SJCRH30 (cell line): ENCODE measurements around the gene EZR. TPM values are rescaled to one million over a fixed set of nuclear protein-coding genes. Genes with fewer than 3 reads are reported as not detected.

ENCODE experiments used
- DNase-seq, 2 experiments: peaks; one replicate each; pipeline ENCODE4 v3.0.0-alpha.2; 2015 to 2020
- H3K27ac ChIP-seq: fragments of 250-450 bp; sonication (Bioruptor Pico); 2 replicates; pipeline ENCODE4 v1.5.1; 2020; ENCODE audit warnings: mild to moderate bottlenecking, moderate library complexity
- H3K27me3 ChIP-seq: fragments of 250-450 bp; sonication (Bioruptor Pico); 2 replicates; pipeline ENCODE4 v1.5.1; 2020; ENCODE audit warnings: mild to moderate bottlenecking, moderate library complexity
- H3K36me3 ChIP-seq: fragments of 250-450 bp; sonication (Bioruptor Pico); 2 replicates; pipeline ENCODE4 v1.5.1; 2020; ENCODE audit warnings: mild to moderate bottlenecking, moderate library complexity
- H3K4me1 ChIP-seq: fragments of 250-450 bp; sonication (Bioruptor Pico); 2 replicates; pipeline ENCODE4 v1.5.1; 2020; ENCODE audit warnings: mild to moderate bottlenecking, moderate library complexity
- H3K4me3 ChIP-seq: fragments of 250-450 bp; sonication (Bioruptor Pico); 2 replicates; pipeline ENCODE4 v1.5.1; 2020; ENCODE audit warnings: mild to moderate bottlenecking, moderate library complexity
- H3K9me3 ChIP-seq: fragments of 250-450 bp; sonication (Bioruptor Pico); replicated peaks from 2 replicates; pipeline ENCODE4 v1.5.1; 2020; ENCODE audit warnings: mild to moderate bottlenecking, moderate library complexity
- total RNA-seq: library from RNA; depleted of rRNA; stranded (reverse); fragments of >200 nt; shearing (Covaris generic); gene quantifications from 2 replicates; pipeline ENCODE4 v1.2.3, GENCODE V29; 2014

The EZR gene
- total RNA-seq, 1 experiment from 2014 or later = 44.6 TPM

DNA sequence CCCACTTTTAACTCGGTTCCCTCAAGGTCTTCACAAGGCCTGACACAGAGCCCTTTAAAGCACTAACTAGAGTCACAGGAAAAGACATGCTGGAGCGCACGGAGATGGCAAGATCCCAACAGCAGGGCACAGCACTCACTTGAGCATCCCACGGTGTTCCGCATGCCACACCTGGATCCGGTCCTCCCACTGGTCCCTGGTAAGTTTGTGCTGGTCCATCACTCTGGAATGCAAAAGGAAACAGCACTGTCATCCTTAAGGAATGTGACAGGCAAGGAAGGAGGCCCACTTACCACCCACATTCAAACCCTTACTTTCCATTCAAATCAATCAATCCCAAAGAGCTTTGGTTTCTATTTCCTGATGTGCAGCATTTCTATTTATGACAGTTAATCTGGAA lies 34.7 kb downstream of the EZR start:
- no peak for DNase-seq
- no peaks in the 10 kb centered on the region for H3K27me3 ChIP-seq
- H3K4me3 ChIP-seq = no peak overlapping the region
- no peaks in the 10 kb centered on the region for H3K9me3 ChIP-seq
- H3K4me1 ChIP-seq = no peaks in the 10 kb centered on the region
- H3K27ac ChIP-seq = no peak overlapping the region
- peaks cover 8% of the 10 kb centered on the region; the same call in 1 of the 2 replicates for H3K36me3 ChIP-seq

DNA sequence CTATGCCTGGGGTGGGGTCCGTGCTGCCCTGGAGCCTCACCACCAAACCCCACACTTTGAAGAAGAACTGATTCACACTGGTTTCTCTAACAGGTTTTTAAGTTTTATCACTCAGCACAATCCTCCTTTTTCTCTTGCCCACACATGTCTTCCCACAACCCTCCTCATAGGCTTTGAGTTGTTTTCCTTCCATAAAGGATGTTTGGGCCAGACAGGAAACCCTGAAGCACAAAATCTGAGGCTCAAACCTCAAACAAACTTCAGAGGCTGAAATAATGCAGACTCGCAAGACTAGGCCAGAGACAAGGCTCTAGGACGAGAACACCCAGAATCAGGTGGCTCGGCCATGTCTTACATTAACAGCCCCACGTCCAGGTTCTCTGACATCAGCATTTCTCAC lies 35.3 kb downstream of the EZR start:
- H3K27ac ChIP-seq = no peak overlapping the region
- H3K9me3 ChIP-seq = no peaks in the 10 kb centered on the region
- peaks cover 10% of the 10 kb centered on the region; the same call in 1 of the 2 replicates for H3K36me3 ChIP-seq
- H3K27me3 ChIP-seq = no peaks in the 10 kb centered on the region
- H3K4me3 ChIP-seq = no peak overlapping the region
- DNase-seq = no peak
- H3K4me1 ChIP-seq = no peaks in the 10 kb centered on the region

DNA sequence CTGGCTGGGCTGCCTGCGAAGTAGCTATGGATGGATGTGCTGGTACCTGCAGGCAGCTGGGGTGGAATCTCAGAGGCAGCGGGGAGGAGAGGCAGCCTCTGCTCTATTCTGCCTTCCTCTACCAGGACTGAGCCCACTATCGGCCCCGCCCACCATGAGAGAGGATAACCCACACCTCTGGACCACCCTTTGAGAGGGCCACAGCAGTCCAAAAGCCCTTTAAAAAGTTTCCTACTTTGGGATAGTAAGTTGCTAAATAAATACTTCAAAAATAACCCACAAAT lies 36.1 kb downstream of the EZR start:
- Histone ChIP-seq H3K27ac (no peak overlapping the region), H3K4me3 (no peak overlapping the region), H3K36me3 (peaks cover 10% of the 10 kb centered on the region; the same call in 1 of the 2 replicates), H3K4me1 (no peaks in the 10 kb centered on the region), H3K9me3 (no peaks in the 10 kb centered on the region), H3K27me3 (no peaks in the 10 kb centered on the region)
- no peak for DNase-seq

DNA sequence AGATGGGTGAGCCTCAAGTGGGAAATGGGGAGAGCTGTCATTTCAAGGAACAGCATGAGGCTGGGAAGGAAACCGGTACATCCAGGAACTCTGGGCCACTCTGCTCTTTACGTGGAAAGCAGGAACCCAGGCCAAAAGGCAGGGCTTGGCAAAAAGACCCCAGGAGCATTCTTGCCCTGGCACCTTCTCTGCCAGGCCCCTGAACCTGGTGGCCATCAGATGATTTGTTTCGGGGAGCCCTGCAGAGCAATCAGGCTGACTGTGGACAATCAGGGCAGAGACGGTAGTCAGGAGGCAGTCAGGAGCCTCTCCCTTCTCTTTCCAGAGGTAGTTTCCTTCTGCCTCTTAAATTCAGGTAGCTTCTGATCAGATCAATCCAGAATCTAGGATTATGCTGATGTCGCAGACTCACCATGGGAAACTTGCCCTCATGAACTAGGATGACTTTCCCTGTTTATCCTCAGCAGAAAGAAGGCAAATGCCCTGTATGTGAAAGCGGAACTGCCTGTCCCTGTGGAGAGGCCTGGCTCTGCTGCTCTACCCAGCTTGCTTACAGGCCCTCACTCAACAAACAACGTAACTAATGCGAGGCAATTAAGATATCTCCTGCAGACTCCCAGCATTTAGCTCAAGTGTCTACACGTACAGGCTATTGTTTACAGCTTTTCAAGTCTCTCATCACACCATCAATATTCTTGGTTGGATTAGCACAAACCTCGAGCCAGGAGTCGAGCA lies 36.6 kb downstream of the EZR start:
- Histone ChIP-seq H3K27me3 (no peaks in the 10 kb centered on the region), H3K4me1 (no peaks in the 10 kb centered on the region), H3K4me3 (no peak overlapping the region), H3K9me3 (no peaks in the 10 kb centered on the region), H3K27ac (no peak overlapping the region), H3K36me3 (peaks cover 10% of the 10 kb centered on the region; the same call in 1 of the 2 replicates)
- DNase-seq = no peak

DNA sequence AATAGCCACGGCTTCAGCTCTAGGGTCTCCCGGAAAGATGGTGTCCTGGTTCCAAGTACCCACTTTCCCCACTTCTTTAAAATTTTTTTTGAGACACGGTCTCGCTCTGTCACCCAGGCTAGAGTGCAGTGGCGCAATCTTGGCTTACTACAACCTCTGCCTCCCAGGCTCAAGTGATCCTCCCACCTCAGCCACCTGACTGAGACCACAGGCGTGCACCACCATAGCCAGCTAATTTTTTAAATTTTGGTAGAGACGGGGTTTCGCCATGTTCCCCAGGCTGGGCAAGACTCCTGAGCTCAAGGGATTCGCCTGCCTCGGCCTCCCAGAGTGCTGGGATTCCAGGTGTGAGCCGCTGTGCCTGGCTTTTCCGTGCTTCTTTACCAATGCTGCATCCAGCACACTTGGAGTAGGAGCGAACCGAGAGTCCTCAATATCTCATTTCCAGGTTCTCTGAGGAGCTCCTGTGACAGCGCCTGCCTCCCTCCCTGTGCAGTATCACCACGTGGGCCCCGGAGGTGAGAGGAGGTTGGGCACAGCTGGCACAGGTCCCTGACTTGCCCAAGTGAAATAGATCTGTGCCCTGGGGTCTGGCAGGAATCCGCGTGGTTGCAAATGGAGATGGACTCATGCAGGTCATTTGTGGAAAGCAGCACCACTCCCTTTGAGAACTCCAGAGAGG lies 37.3 kb downstream of the EZR start:
- Histone ChIP-seq H3K27me3 (no peaks in the 10 kb centered on the region), H3K4me1 (no peaks in the 10 kb centered on the region), H3K36me3 (peaks cover 6% of the 10 kb centered on the region; the same call in 1 of the 2 replicates), H3K4me3 (no peak overlapping the region), H3K9me3 (no peaks in the 10 kb centered on the region), H3K27ac (no peak overlapping the region)
- DNase-seq = no peak

DNA sequence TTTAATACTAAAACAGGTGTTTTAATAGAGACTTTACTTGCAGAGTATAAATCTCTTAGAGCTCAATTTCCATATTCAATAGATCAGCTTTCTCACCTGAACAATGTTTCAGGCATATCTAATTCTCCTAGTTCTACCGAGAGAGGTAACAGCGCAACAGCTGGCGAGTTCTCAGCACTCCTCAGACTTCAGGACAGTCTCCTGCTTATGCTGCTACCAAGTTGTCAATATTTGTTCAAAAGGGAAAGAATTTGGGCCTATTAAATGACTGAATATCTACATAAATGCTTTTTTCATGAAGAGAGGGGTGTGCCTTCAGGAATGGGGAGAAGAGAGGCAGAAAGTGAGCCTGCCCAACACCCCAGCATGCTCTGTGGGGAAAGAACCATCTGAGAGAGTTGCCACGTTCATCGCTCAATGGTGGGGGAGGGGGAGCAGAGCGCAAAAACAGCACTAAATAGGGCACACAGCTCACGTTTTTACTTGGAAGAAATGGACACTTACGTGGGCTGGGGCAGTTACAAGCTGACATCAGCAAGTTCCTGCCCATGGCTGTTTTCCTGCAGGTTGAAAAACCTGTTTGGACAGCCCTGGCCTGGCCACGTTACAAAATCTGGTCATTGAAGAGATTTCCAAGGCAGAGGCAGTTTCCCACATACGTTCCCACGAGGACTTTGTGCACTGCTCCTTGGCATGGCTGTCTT lies 38.0 kb downstream of the EZR start:
- no peaks in the 10 kb centered on the region for H3K27me3 ChIP-seq
- no peak overlapping the region for H3K27ac ChIP-seq
- peaks cover 2% of the 10 kb centered on the region; the same call in 1 of the 2 replicates for H3K36me3 ChIP-seq
- H3K4me1 ChIP-seq = no peaks in the 10 kb centered on the region
- no peaks in the 10 kb centered on the region for H3K9me3 ChIP-seq
- DNase-seq = no peak
- H3K4me3 ChIP-seq = no peak overlapping the region

DNA sequence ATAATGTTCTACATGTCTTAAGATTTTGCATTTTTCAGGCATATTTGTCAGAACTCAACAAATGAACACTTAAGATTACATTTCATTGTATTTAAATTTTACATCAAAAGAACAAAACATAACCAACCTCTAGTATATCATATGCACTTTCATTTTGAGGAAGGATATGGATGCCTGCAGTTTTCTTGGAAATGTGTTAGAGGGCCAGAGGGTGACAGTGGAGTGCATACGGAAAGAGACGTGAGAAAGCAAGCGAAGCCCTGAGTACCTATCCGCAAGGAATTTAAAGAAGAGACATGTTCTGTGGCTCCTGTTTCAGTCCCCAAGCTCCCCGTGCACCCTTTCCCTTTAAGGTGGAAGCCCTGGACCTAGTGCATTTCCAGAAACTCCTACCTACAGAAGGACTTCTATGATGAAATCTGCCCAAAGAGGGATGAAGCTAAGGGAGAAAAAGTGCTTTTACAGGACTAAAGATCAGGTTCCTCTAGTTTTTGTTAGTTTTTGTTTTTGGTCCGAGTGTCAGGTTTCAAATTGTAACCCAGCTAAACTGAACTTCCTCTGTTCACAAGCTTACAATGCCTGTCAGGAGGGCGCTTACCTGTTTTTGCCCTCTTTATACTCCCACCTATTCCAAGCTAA lies 38.8 kb downstream of the EZR start:
- DNase-seq = no peak
- H3K9me3 ChIP-seq = no peaks in the 10 kb centered on the region
- no peak overlapping the region for H3K27ac ChIP-seq
- H3K36me3 ChIP-seq = peaks cover 6% of the 10 kb centered on the region
- H3K27me3 ChIP-seq = no peaks in the 10 kb centered on the region
- no peak overlapping the region for H3K4me3 ChIP-seq
- no peaks in the 10 kb centered on the region for H3K4me1 ChIP-seq

DNA sequence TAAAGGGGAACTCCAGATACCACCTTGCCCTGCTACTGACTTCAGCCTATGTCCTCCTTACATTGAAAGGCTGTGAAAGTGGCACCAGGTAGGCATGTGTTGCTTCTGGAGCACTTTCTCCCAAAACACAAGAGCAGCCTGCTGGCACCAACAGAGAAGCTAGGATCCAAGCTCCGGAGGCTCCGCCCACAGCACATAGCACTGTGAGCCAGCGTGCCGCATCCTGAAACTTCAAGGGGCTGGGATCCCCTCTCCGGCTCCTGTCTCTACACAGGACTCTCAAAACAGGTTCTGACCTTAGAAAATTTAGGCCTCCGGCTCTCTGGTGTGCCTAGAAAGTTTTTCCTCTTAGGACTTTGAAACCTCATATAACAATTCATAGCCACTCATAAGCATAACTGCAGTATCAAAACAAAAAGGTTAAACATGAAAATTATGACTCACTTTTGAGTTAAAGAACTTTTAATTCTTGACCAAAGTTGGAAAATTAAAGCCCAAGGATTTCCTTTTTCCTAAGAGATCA lies 41.1 kb downstream of the EZR start:
- Histone ChIP-seq H3K27me3 (no peaks in the 10 kb centered on the region), H3K36me3 (peaks cover 9% of the 10 kb centered on the region), H3K27ac (no peak overlapping the region)

DNA sequence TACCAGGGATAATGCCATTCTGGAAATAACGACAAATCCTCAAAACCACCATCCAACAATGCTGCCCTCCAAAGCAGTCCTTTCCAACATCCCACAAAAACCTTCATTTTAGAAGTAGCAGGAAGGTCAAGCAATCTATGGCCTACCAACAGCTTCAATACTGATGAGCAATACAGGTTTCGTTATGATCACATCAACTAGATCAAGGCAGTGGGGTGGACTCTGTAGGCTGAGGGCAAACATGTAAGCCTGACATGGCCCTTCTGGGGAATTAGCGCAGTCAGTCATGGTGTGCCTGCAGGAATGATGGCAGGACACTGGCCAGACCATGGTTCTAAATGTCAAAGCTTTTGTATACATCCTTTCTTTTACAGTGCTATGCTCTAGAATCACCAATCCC lies 41.7 kb downstream of the EZR start:
- no peaks in the 10 kb centered on the region for H3K27me3 ChIP-seq
- H3K9me3 ChIP-seq = no peaks in the 10 kb centered on the region
- no peak for DNase-seq
- H3K27ac ChIP-seq = no peak overlapping the region
- H3K4me1 ChIP-seq = no peaks in the 10 kb centered on the region
- peaks cover 9% of the 10 kb centered on the region for H3K36me3 ChIP-seq
- H3K4me3 ChIP-seq = no peak overlapping the region

More for the DNA sequence above, 41.1 kb downstream of the EZR start:
- Histone ChIP-seq H3K4me1 (no peaks in the 10 kb centered on the region), H3K4me3 (no peak overlapping the region), H3K9me3 (no peaks in the 10 kb centered on the region)
- no peak for DNase-seq

DNA sequence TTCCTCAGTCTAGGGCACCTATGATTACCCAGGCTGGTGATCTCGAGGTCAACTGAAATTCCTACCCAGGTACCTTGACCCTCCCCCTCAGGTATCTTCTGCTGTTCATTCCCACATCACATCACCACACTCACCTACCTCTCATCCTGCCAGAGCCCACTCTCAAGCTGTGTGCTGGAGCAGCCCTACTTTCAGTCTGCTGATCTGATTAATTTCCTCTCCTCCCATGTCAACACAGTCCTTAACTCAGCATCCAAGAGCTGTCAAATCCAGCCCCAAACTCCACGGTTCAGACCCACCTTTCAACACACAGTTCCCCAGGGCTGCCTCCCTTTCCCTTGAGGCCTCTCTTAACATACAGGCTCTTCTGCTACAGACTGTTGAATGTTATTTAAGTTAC lies 42.4 kb downstream of the EZR start:
- no peak for DNase-seq
- Histone ChIP-seq H3K4me3 (no peak overlapping the region), H3K27ac (no peak overlapping the region), H3K4me1 (no peaks in the 10 kb centered on the region), H3K9me3 (no peaks in the 10 kb centered on the region), H3K36me3 (peaks cover 9% of the 10 kb centered on the region), H3K27me3 (no peaks in the 10 kb centered on the region)

DNA sequence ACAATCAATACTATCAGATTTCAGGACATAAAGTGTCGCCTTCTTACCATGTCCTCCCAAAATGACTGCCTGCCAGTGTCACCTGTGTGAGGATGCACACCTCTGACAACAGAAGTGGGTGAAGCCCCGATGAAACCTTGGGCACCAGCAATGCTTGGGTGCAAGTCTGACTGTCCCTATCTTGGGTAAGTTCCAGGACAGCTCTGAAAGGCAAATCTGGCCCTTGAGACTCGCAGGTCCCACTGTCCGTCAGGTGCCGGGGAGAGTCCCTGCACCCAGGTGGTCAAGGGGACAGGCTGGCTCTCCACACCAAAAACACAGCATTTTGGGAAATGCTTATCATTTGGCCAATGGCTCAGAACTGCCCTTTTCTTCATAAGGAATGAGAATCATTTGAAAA lies 43.3 kb downstream of the EZR start:
- Histone ChIP-seq H3K27ac (no peak overlapping the region), H3K36me3 (peaks cover 9% of the 10 kb centered on the region)
- no peak for DNase-seq

DNA sequence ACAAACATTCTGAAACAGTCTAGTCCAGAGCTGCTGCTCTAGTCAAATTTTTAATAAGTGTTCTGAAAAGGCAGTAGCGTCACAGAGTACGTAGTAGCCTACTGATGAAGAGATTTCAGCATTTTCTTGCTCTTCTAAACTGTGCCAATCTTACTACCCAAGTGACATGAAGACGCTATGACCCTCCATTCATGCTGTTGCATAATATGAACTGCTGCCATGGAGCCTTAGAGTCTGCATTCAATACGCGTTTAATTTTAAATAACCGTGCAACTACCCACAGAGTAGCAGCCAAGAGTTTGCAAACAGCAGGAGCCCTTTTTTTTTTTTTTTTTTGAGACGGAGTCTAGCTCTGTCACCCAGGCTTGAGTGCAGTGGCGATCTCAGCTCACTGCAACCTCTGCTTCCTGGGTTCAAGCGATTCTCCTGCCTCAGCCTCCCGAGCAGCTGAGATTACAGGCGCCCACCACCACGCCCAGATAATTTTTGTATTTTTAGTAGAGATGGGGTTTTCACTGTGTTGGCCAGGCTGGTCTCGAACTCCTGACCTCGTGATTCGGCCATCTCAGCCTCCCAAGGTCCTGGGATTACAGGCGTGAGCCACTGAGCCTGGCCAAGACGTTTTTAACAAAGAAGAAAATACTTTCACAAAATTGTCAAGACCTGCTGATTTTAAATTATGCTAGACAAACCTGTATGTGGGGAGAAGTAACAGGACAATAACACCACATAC lies 44.3 kb downstream of the EZR start:
- H3K4me3 ChIP-seq = no peak overlapping the region
- peaks cover 10% of the 10 kb centered on the region for H3K36me3 ChIP-seq
- H3K9me3 ChIP-seq = no peaks in the 10 kb centered on the region
- H3K27ac ChIP-seq = no peak overlapping the region
- H3K27me3 ChIP-seq = no peaks in the 10 kb centered on the region
- DNase-seq = no peak
- no peaks in the 10 kb centered on the region for H3K4me1 ChIP-seq

More for the DNA sequence above, 43.3 kb downstream of the EZR start:
- Histone ChIP-seq H3K4me3 (no peak overlapping the region), H3K9me3 (no peaks in the 10 kb centered on the region), H3K4me1 (no peaks in the 10 kb centered on the region), H3K27me3 (no peaks in the 10 kb centered on the region)

DNA sequence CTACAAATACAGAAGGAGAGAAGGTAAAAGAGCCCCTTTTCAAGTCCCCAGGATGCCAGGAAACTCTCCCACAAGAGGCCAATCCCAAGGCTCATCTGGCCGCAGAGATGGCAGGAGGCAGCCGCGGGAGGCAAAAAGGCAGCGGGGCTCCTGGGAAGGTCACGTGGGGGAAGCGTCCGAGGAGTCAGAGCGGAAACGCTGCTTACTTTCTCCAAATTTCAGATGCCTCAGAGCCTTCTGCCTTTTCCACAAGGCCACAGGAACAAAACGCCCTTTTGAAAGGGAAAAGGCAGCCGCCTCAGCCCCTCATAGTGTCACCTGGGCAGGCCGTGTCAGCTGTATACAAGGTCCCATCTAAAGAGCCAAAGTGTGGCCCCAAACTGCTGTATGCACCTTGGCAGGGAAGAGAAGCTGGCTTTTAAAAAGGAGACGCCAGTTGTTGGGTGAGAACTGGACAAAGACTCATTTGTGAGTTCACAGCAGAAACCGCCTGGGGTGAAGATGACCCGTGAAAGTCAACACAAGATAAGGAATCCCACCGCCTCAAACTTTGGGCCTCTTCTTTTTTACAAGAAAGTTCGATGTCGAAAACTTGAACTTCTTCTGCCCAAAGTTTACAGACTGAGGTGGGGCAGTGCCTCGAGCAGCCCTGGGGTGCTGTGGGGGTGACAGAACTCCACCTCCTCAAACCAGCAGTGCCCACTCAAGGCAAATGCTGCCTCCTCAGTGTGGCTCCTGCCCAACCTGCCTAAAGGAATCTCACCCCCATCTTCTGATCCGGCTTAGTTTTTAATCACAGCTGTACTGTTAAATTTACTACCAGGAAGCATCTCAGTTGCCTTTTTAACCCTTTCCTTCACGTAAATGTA lies 45.4 kb downstream of the EZR start:
- no peak overlapping the region for H3K27ac ChIP-seq
- DNase-seq = no peak
- H3K4me1 ChIP-seq = no peaks in the 10 kb centered on the region
- H3K9me3 ChIP-seq = no peaks in the 10 kb centered on the region
- no peaks in the 10 kb centered on the region for H3K27me3 ChIP-seq
- H3K36me3 ChIP-seq = peaks cover 9% of the 10 kb centered on the region
- H3K4me3 ChIP-seq = no peak overlapping the region
